Endothelial cell of umbilical vein (primary cell): Measurements from ENCODE around the gene NEMP1. TPM values are rescaled to one million over a fixed set of nuclear protein-coding genes. Genes with fewer than 3 reads are reported as not detected.
"Not testable (repeated sequence)": the region's sequence is repeated elsewhere in the genome, so short reads cannot be mapped to it uniquely, and the experiment has no call there.

Source experiments
- BruUV-seq: library from RNA; stranded (reverse); fragments of 400-500 nt; replicated peaks from 2 replicates; lab custom pipeline; 2021; lab: Mats Ljungman, UMichigan
- CTCF ChIA-PET: fragments of 300-600, 350-600 bp; sonication (Branson Sonifier 250); formaldehyde crosslinking; loops from one replicate; lab custom pipeline; 2021; ENCODE audit warnings: antibody characterized with exemption, inconsistent platforms; lab: Charles Lee
- POLR2A ChIA-PET: fragments of 300-600, 350-600 bp; sonication (Branson Sonifier 250); formaldehyde crosslinking; loops from one replicate; lab custom pipeline; 2021; ENCODE audit warnings: antibody characterized with exemption, inconsistent platforms; lab: Charles Lee
- DNase-seq: peaks from one replicate; pipeline ENCODE4 v3.0.0-alpha.2; 2011; ENCODE audit warnings: low read depth, low spot score
- FAIRE-seq: peaks from 2 replicates; lab custom pipeline; 2011; peaks lifted over from hg19 to GRCh38; lab: Jason Lieb, UNC
- H2AFZ ChIP-seq: 2 replicates; pipeline ENCODE4 v1.6.0; 2012; ENCODE audit warnings: low read depth, low read length, control low read depth, inconsistent platforms
- H3K27ac ChIP-seq: 2 replicates; pipeline ENCODE4 v1.5.1; 2011; ENCODE audit warnings: low read depth, mild to moderate bottlenecking, control low read depth, low read length, moderate library complexity; ENCODE audit not compliant: insufficient read depth
- H3K27me3 ChIP-seq, 2 experiments: 2 replicates each; pipeline versions ENCODE4 v1.6.0 to v1.6.1; 2011; ENCODE audit warnings: low read length in 2 of 2, mixed read lengths in 1 of 2; ENCODE audit not compliant: control insufficient read depth in 2 of 2, insufficient read depth in 2 of 2
- H3K36me3 ChIP-seq, 2 experiments: 2 replicates in 1 of 2; 3 replicates in 1 of 2; pipeline ENCODE4 v1.5.1; 2011; ENCODE audit warnings: low read length in 2 of 2, mild to moderate bottlenecking in 1 of 2, moderate library complexity in 1 of 2; ENCODE audit not compliant: control insufficient read depth in 2 of 2, insufficient read depth in 2 of 2; ENCODE audit errors: extremely low read depth in 1 of 2
- H3K4me1 ChIP-seq: 3 replicates; pipeline ENCODE4 v1.5.1; 2011; ENCODE audit warnings: mild to moderate bottlenecking, low read length; ENCODE audit not compliant: control insufficient read depth, insufficient read depth; ENCODE audit errors: extremely low read depth
- H3K4me2 ChIP-seq: 2 replicates; pipeline ENCODE4 v1.6.1; 2011; ENCODE audit warnings: low read length, control low read depth, mixed read lengths; ENCODE audit not compliant: insufficient read depth
- H3K4me3 ChIP-seq, 3 experiments: fragments of 200-600 bp in 1 of 3; sonication (generic), shearing (Covaris generic) in 1 of 3; replicated peaks in 1 of 3; 2 replicates each; pipeline ENCODE4 v1.5.1; 2011 to 2016; ENCODE audit warnings: control low read depth in 3 of 3, low read length in 3 of 3, mild to moderate bottlenecking in 2 of 3, inconsistent platforms in 1 of 3, low read depth in 1 of 3, moderate library complexity in 1 of 3; ENCODE audit not compliant: insufficient read depth in 1 of 3
- H3K79me2 ChIP-seq: 2 replicates; pipeline ENCODE4 v1.6.0; 2012; ENCODE audit warnings: low read length, inconsistent platforms; ENCODE audit not compliant: control insufficient read depth, insufficient read depth
- H3K9ac ChIP-seq: replicated peaks from 2 replicates; pipeline ENCODE3; 2011; ENCODE audit warnings: low read length, control low read depth; ENCODE audit not compliant: insufficient read depth; ENCODE audit errors: extremely low read depth
- H3K9me1 ChIP-seq: replicated peaks from 3 replicates; pipeline ENCODE4 v1.6.0; 2011; ENCODE audit warnings: mild to moderate bottlenecking, low read length; ENCODE audit not compliant: control insufficient read depth, insufficient read depth; ENCODE audit errors: extremely low read depth
- H3K9me3 ChIP-seq: replicated peaks from 2 replicates; pipeline ENCODE4 v1.5.1; 2012; ENCODE audit warnings: low read length, inconsistent platforms; ENCODE audit not compliant: control insufficient read depth, insufficient read depth
- H4K20me1 ChIP-seq: replicated peaks from 2 replicates; pipeline ENCODE3; 2011; ENCODE audit warnings: mild to moderate bottlenecking, low read length; ENCODE audit not compliant: control insufficient read depth, insufficient read depth; ENCODE audit errors: extremely low read depth
- EZH2 ChIP-seq: IDR thresholded peaks from 2 replicates; pipeline ENCODE4 v1.6.1; 2012; ENCODE audit warnings: borderline replicate concordance, low read depth, mild to moderate bottlenecking, moderate library complexity, low read length, inconsistent platforms; ENCODE audit not compliant: severe bottlenecking
- FOS ChIP-seq: IDR thresholded peaks from 2 replicates; pipeline ENCODE4 v1.6.1; 2011; ENCODE audit warnings: mild to moderate bottlenecking, low read length, moderate library complexity, borderline replicate concordance; ENCODE audit not compliant: insufficient read depth
- GATA2 ChIP-seq: IDR thresholded peaks from 2 replicates; pipeline ENCODE4 v1.7.0; 2011; ENCODE audit warnings: low read depth, mild to moderate bottlenecking, moderate library complexity, mixed read lengths, low read length; ENCODE audit not compliant: insufficient read length, insufficient read depth
- JUN ChIP-seq: IDR thresholded peaks from 2 replicates; pipeline ENCODE4 v1.6.1; 2011; ENCODE audit warnings: borderline replicate concordance, low read depth; ENCODE audit not compliant: insufficient read length, insufficient read depth
- MYC ChIP-seq: IDR thresholded peaks from one replicate; pipeline ENCODE4 v1.6.1; 2011; ENCODE audit warnings: mild to moderate bottlenecking, low read depth, low read length
- POLR2A ChIP-seq: IDR thresholded peaks from 2 replicates; pipeline ENCODE4 v1.6.1; 2012; ENCODE audit warnings: low read depth, mild to moderate bottlenecking, control low read depth, low read length
- POLR2AphosphoS5 ChIP-seq: IDR thresholded peaks from 2 replicates; pipeline ENCODE4 v1.6.1; 2012; ENCODE audit warnings: low read depth, mild to moderate bottlenecking, control low read depth, low read length, moderate library complexity; ENCODE audit not compliant: insufficient read depth
- dilution Hi-C: fragments of 300-500 bp; cut with MboI; formaldehyde crosslinking; loops from one replicate; pipeline ENCODE4 v1.15.0; 2019; ENCODE audit warnings: low sequenced_read_pairs; ENCODE audit not compliant: extremely low pct_ligation_motif_present
- intact Hi-C: fragments of 100-400 bp; cut with micrococcal nuclease; formaldehyde crosslinking; loops from one replicate; pipeline ENCODE4 v1.10.0; 2022
- polyA plus RNA-seq, 4 experiments: library from polyadenylated mRNA; depleted of rRNA in 3 of 4; stranded (reverse) in 3 of 4; unstranded in 1 of 4; fragments of >200 nt; gene quantifications; 2 replicates each; pipeline versions ENCODE4 v1.2.1 to v1.2.3, GENCODE V29; 2011 to 2012; ENCODE audit warnings: missing spikeins in 1 of 4
- total RNA-seq: library from RNA; stranded (reverse); gene quantifications from 2 replicates; pipeline ENCODE4 v1.2.3, GENCODE V29; 2021
- TF ChIP-seq, protein P1 (sequence below): IDR thresholded peaks from 2 replicates; pipeline ENCODE4 v1.6.1; 2011; ENCODE audit not compliant: insufficient read depth, insufficient read length
- TF ChIP-seq, protein P2 (sequence below), 2 donors: IDR thresholded peaks; 1 replicate in 1 of 2; 2 replicates in 1 of 2; pipeline ENCODE4 v1.5.1; 2011; ENCODE audit warnings: low read length in 2 of 2, mild to moderate bottlenecking in 2 of 2, moderate library complexity in 2 of 2, control low read depth in 1 of 2, inconsistent platforms in 1 of 2, low read depth in 1 of 2; ENCODE audit not compliant: insufficient read depth in 1 of 2; ENCODE audit errors: extremely low read depth in 1 of 2

Gene NEMP1
- total and polyA plus RNA-seq, 2 donors (not counting 3 experiments of a cell fraction or from before 2014, with no cell fraction given), result 10.8 to 21.5 TPM

DNA sequence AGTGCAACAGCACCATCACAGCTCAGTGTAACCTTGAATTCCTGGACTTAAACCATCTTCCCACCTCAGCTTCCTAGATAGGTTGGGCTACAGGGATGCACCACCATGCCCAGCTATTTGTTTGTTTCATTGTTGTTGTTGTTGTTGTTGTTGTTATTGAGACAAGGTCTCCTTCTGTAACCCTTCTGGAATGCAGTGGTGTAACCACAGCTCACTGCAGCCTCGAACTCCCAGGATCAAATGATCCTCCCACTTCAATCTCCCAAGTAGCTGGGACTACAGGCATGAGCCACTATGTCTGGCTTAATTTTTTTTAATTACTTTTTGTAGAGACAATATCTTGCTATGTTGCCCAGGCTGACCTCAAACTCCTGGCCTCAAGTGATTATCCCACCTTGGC is 1.2 kb upstream of the NEMP1 start:
- dilution Hi-C loops (no loop called here), intact Hi-C loops (no loop called here)
- Histone ChIP-seq H3K9ac (no peak overlapping the region), H3K9me3 (no peaks in the 10 kb centered on the region), H3K4me3 (no peak overlapping the region), H3K36me3 (no peaks in the 10 kb centered on the region), H2AFZ (peak overlapping the region; percentile 15), H3K79me2 (peaks cover 4% of the 10 kb centered on the region), H3K27me3 (no peaks in the 10 kb centered on the region), H4K20me1 (no peaks in the 10 kb centered on the region), H3K27ac (no peak overlapping the region), H3K4me1 (peaks cover 10% of the 10 kb centered on the region), H3K4me2 (no peak overlapping the region), H3K9me1 (no peaks in the 10 kb centered on the region)
- TF ChIP-seq POLR2A (no peak), EZH2 (no peak), FOS (no peak), JUN (no peak), MYC (no peak), POLR2AphosphoS5 (no peak), GATA2 (no peak)
- TF ChIP-seq, protein P1, sequence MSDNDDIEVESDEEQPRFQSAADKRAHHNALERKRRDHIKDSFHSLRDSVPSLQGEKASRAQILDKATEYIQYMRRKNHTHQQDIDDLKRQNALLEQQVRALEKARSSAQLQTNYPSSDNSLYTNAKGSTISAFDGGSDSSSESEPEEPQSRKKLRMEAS, result no peak
- TF ChIP-seq, protein P2, sequence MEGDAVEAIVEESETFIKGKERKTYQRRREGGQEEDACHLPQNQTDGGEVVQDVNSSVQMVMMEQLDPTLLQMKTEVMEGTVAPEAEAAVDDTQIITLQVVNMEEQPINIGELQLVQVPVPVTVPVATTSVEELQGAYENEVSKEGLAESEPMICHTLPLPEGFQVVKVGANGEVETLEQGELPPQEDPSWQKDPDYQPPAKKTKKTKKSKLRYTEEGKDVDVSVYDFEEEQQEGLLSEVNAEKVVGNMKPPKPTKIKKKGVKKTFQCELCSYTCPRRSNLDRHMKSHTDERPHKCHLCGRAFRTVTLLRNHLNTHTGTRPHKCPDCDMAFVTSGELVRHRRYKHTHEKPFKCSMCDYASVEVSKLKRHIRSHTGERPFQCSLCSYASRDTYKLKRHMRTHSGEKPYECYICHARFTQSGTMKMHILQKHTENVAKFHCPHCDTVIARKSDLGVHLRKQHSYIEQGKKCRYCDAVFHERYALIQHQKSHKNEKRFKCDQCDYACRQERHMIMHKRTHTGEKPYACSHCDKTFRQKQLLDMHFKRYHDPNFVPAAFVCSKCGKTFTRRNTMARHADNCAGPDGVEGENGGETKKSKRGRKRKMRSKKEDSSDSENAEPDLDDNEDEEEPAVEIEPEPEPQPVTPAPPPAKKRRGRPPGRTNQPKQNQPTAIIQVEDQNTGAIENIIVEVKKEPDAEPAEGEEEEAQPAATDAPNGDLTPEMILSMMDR (IDR thresholded peaks at IDR 0.05; ENCODE audit: extremely low read depth in 1 of 2, insufficient read depth in 1 of 2, low read depth in 1 of 2, low read length in 2 of 2), result no peak
- FAIRE-seq (peak; percentile 33), DNase-seq (no peak)
- ChIA-PET CTCF (interaction anchor here (1.0 to 4.2 kb wide), 10 partner anchors 7 to 103 kb away, joined by 3 to 71 read pairs (median 6); partner anchors contain the start of gene STAT6), POLR2A (no interaction called here)
- BruUV-seq, result no TSS peak

DNA sequence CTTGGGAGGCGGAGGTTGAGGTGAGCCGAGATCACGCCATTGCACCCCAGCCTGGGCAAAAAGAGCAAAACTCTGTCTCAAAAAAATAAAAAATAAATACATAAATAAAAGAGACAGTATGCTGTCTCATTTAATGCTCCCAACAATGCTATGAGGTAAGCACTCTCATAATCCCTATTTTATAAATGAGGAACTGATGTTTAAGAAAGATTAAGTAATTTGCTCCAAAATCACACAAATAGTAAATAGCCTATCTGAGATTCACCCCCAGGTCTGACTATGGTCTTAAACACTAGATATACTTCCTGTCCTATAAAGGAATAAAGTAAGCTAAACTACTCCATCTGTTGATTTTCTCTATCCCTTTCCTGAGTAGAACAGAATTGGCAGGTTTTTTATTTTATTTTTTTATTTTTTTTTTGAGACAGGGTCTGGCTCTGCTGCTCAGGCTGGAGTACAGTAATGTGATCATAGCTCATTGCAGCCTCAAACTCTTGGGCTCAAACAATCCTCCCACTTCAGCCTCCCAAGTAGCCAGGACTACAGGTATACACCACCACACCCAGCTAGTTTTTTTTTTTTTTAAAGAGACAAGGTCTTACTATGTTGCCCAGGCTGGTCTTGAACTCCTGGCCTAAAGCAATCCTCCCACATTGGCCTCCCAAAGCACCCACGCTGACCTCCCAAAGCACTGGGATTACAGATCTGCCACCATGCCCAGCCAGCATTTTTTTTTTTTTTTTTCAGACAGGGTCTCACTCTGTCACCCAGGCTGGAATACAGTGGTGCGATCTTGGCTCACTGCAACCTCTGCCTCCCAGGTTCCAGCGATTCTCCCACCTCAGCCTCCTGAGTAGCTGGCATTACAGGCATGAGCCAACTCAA is 4.8 kb downstream of the NEMP1 start:
- BruUV-seq, POLR2A ChIA-PET, H3K4me2 ChIP-seq, H3K4me1 ChIP-seq, H3K79me2 ChIP-seq, H3K9me1 ChIP-seq, dilution Hi-C loops, DNase-seq, intact Hi-C loops, H3K9me3 ChIP-seq, H3K27ac ChIP-seq, H3K27me3 ChIP-seq, H2AFZ ChIP-seq, H4K20me1 ChIP-seq, H3K9ac ChIP-seq, FAIRE-seq, H3K4me3 ChIP-seq: not testable (repeated sequence)
- CTCF ChIA-PET, result interaction anchor here (1.1 to 3.3 kb wide), 3 partner anchors 38 to 72 kb away, joined by 3 to 21 read pairs (median 4); partner anchors contain the start of gene STAT6
- peaks cover 0 to 13% of the 10 kb centered on the region in 2 experiments for H3K36me3 ChIP-seq
